Measurements from ENCODE around the gene SCT.

SCT gene

DNA sequence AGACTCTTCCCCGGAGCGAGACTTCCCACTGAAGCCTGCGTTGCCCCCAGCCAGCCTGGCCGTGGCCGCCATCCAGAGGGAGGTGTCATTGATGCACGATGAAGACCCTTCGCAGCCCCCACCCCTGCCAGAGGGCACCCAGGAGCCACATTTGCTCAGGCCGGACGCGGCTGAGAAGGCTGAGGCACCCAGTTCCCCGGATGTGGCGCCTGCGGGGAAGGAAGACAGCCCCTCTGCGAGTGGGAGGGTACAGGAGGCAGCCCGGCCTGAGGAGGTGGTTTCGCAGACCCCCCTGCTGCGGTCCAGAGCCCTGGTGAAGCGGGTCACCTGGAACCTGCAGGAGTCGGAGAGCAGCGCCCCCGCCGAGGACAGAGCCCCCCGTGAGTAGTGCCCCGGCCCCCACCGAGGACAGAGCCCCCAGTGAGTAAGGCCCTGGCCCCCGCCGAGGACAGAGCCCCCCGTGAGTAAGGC lies 17.6 kb downstream of the SCT start:
- no peak for DNase-seq

DNA sequence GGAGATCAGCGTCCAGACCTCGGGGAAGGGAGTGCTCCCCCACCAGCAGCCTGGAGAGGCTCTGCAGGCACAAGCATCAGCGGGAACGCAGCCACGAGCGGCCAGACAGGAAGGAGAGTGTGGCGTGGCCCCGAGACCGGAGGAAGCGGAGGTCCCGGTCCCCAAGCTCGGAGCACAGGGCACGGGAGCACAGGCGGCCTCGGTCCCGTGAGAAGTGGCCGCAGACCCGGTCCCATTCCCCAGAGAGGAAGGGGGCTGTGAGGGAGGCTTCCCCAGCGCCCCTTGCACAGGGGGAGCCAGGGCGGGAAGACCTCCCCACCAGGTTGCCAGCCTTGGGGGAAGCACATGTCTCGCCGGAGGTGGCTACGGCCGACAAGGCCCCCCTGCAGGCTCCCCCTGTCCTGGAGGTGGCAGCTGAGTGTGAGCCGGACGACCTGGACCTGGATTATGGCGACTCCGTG lies 18.2 kb downstream of the SCT start:
- no peak for DNase-seq

DNA sequence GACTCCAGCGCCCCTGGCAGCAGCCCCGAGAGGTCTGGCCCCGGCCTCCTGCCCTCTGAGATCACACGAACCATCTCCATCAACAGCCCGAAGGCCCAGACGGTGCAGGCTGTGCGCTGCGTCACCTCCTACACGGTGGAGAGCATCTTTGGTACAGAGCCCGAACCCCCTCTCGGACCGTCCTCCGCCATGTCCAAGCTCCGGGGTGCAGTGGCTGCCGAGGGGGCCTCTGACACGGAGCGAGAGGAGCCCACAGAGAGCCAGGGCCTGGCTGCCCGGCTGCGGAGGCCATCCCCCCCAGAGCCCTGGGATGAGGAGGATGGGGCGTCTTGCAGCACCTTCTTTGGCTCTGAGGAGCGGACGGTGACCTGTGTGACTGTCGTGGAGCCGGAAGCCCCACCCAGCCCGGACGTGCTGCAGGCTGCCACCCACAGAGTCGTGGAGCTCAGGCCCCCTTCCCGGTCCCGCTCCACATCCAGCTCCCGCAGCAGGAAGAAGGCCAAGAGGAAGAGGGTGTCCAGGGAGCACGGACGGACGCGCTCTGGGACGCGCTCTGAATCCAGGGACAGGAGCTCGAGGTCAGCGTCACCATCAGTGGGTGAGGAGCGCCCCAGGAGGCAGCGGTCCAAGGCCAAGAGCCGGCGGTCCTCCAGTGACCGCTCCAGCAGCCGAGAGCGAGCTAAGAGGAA lies 18.9 kb downstream of the SCT start:
- DNase-seq, result no peak

DNA sequence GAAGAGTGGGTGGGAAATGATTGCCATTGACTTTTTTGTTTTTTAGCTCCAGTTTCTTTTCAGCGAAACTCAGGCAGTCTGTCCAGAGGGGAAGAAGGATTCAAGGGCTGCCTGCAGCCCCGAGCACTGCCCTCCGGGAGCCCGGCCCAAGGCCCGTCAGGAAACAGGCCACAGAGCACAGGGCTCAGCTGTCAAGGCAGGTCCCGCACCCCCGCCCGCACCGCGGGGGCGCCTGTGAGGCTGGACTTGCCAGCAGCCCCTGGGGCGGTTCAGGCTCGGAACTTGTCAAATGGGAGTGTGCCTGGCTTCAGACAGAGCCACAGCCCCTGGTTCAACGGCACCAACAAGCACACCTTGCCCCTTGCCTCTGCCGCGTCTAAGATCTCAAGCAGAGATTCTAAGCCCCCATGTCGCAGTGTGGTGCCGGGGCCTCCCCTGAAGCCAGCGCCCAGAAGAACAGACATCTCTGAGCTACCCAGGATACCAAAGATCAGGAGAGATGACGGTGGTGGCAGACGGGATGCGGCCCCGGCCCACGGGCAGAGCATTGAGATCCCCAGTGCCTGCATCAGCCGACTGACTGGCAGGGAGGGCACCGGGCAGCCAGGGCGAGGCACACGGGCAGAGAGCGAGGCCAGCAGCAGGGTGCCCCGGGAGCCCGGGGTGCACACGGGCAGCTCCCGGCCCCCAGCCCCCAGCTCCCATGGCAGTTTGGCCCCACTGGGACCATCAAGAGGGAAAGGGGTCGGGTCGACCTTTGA lies 19.8 kb downstream of the SCT start:
- DNase-seq, result no peak

DNA sequence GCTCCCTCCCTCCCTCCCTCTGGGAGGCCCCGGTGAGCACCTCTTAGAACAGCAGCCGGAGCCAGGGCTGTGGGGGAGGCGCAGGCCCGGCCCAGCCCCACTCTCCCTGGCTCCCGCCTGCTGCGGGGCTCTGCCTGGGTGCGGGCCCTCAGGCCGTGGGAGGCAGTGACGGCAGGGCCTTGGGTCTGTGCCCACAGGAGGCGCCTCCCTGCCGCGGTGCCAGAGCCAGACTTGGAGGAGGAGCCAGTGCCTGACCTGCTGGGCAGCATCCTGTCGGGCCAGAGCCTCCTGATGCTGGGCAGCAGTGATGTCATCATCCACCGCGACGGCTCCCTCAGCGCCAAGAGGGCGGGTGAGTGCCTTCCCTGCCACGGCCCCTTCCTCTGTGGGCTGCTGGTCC lies 20.7 kb downstream of the SCT start:
- no peak for DNase-seq

DNA sequence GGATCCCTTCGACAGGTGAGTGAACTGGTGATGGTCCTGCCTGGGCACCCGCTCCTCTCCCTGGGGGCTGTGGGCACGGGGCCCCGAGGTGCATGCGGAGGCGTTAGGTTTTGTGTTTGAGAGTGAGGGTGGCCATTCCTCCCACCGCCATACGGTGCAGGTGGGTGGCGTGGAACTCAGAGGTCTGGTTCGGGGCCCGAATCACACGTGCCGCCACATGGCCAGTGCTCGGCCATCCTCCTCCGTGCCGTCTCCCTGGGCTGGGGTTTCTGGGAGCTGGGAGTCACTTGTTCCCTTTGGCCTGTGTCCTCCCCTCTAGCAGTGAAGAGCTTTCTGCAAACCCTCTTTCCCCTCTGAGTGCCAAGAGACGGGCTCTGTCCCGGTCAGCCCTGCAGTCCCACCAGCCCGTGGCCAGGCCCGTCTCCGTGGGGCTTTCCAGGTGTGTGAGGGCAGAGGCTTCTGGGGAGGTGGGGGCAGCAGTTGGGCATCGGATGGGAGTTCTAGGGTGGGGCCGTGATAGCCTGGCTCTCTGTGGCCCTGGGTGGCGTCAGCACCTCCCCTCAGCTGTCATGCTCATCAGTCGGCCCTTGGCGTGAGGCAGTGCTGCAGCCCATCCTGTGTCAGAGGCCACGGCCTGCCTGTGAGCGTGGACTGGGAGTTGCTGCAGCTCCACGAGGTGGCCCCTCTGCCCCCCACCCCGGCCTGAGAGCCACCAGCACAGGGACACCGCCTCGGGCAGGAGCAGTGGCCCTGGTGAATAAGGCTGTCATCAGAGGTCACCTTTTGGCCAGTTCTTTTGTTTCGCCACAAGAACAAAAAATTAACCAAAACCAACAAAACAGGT lies 21.5 kb downstream of the SCT start:
- no peak for DNase-seq

DNA sequence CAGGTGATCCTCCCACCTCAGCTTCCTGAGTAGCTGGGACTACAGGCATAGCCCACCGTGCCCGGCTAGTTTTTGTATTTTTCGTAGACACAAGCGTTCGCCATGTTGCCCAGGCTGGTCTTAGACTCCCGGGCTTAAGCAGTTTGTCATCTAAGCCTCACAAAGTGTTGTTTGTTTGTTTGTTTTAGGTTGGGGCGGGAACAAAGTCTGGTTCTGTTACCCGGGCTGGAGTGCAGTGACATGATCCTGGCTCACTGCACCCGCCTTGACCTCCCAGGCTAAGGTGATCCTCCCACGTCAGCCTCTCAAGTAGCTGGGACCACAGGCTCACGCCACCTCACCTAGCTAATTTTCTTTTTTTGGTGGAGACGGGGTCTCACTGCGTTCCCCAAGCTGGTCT lies 23.8 kb downstream of the SCT start:
- no peak for DNase-seq

DNA sequence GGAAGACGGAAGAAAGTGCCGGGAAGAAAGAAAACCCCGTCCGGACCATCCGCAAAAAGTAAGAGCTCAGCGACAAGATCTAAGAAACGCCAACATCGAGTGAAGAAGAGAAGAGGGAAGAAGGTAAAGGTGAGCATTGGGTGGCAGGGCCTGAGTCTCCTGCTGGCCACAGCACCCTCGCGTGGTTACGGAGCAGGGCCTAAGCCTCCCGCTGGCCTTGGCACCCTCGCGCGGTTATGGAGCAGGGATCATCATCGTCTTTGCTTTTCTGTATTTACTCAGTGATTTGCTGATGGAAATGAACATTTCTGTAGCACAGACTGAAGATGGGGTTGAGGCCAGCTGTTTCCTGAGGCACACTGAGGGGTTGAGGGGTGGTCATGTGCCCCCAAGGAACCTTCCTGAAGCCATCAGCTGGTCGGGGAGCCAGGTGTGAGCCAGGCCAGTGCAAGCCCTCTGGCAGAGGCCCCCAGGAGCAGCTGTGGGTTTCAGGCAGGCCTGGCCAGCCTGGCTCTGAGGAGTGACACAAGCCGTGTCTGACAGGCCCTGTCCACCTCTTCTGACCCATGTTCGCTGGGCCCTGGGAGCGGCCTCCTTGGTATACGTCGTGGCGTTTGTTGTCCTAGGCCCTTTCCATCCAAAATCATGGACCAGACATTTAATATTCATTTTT lies 25.3 kb downstream of the SCT start:
- DNase-seq, result no peak

DNA sequence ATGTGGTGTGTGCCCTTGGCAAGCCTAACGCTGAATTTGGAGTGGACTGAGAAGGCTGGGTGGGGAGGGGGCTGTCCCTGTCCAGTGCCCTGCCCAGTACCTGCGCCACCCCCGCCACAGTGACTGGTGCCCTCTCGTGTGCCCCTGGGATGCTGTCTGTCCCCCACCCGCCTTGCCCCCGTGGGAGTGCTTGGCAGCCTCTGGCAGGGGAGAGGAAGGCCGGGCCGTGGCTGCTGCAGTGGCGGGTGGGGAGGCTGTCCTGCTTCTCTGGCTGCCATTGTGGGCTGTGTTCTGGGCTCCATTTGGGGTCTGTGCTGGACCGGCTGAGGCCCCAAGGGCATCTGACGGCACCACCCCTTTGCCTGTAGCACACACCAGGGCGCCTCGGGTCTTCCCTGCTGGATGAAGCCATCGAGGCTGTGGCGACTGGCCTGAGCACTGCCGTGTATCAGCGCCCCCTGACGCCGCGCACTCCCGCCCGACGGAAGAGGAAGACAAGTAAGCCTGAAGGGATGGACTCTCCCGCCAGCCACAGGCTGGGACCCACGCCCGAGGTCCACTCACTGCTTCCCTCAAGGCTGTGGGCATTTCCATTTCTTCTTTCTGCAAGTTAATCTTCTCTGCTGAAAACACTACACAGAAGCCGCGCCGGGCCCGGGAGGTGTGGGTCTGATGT lies 28.8 kb downstream of the SCT start:
- DNase-seq, result no peak

DNA sequence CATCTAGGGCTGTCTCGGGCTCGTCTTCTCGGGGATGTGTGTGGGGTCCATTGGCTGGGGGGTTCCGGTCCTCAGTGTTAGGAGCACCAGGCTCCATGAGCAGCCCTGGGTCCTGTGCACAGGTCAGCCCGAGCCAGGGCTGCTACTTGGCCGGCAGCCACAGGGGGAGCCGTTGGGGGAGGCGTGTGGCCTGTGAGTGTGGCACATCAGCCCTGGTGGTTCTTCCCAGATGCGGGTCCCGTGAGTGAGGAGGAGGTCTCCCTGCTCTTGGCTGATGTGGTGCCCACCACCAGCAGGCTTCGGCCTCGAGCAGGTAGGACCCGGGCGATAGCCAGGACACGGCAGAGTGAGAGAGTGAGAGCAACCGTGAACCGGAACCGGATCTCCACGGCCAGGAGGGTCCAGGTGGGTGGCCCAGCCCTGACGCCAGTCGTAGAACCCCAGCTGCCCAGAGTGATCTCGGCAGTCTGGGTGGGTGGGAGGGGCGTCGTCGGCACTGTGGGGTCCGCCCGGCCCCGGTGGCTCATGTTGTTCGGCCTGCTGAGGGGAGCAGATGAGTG lies 29.7 kb downstream of the SCT start:
- no peak for DNase-seq

DNA sequence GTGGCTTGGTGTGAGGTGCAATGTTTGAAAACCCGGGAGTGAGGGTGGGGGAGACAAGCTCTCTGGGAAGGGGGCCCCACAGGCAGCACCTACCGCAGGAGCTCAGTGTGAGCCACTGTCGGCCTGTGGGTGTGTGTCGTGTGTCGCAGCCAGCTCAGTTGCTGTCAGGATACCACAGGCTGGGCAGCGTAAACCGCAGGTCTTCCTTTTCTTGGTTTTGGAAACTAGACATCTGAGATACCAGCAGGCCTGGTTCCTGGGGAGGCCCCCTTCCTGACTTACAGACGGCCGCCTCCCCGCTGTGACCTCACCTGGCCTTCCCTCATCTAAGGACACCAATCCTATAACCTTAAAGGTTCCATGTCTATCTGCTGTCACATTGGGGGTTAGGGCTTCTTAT lies 30.6 kb downstream of the SCT start:
- no peak for DNase-seq

DNA sequence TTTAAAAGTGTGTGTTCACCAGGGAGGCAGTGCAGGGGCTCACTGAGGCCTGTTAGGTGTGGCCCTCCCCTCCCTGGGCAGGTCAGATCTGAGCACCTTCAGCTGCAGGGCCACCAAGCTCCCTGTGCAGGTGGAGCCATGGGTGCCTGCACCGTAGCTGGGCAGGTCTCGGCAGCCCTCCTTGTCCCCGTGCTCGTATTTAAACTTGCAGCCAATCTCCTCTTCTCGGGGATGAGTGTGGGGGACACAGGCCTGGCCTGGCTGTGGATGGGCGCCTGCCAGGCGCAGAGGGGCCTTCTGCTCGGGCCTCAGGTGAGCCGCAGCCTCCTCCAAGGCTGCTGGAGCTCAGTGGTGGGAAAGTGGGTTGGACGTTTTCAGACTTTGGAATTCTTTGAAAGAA lies 31.6 kb downstream of the SCT start:
- no peak for DNase-seq

DNA sequence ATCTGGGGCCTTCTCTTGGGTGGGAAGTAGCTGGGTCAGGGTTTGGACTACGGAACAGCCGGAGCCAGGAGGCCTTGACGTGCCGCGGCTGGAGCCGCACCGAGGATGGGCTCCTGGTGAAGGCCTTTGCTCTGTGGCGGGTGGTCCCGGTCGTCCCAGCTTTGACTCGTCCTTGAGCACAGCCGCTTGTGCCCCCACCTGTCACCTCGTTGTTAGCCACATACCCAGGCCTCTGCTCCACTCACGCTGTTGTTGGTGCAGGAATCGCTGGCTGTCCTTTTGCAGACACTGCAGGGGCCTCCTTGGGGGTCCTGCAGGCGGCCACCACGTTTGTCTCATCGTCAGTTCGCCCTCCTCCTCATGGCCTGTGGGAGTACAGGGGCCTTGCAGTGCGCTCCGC lies 33.6 kb downstream of the SCT start:
- no peak for DNase-seq

DNA sequence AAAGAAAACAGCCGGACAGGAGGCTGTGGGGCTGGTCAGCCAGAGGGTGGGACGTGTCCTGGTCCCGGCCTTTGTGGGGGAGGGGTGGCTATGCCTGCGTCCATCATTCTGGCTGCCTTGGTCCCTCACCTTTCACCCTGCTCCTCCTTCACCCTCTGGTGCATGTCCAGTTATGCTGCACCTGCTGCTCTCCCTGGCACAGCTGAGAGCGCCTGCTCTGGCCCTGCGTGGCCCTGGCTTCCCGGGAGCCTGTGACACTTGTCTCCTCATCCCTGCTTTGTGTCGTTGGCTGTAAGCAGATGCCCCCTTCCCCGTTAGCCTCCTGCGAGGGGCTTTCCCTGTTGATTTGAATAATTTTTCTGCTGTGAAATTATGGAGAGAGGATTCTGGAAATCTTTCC lies 34.1 kb downstream of the SCT start:
- no peak for DNase-seq

DNA sequence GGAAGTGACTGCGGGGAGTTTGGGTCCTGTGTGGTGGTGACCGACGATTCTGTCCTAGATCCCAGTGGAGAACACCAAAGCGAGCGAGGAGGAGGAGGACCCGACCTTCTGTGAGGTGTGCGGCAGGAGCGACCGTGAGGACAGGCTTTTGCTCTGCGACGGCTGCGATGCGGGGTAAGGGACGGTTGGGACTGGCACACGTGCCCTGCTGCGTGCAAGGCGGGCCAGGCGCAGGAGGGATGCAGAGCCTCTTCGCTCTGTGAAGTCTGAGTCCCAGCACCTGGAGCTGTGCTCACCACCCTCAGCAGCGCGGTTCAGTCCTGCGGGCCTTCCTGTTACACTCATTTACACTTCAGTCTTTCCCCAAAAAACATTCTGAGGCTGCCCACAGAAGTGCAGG lies 34.5 kb downstream of the SCT start:
- no peak for DNase-seq

DNA sequence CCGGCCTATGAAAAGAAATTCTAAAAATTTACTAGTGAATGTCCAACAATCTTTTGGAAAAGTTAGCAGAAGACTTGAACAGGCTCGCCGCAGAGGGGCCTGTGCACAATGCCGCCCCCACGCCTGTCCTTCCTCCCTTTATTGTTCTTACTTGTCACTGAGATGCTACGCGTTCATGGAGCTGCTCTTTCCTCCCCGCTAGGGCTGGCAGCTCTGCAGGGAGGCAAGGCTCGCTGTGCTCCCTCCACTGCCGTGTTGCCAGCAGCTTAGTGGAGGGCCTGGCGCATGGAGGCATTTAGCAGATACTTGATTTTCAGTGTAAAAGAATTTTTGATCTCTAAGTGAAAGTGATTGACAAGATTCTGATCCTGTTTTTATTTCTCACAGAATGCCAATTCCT lies 36.0 kb downstream of the SCT start:
- no peak for DNase-seq

DNA sequence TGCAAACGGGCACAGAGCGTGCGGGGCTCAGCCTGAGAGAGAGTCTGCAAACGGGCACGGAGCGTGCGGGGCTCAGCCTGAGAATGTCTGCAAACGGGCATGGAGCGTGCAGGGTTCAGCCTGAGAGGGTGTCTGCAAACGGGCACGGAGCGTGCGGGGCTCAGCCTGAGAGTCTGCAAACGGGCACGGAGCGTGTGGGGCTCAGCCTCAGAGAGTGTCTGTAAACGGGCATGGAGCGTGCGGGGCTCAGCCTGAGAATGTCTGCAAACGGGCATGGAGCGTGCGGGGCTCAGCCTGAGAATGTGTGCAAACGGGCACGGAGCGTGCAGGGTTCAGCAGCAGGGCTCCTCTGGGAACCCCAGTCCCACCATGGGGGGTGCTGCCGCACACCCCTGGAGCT lies 37.2 kb downstream of the SCT start:
- DNase-seq, result no peak

DNA sequence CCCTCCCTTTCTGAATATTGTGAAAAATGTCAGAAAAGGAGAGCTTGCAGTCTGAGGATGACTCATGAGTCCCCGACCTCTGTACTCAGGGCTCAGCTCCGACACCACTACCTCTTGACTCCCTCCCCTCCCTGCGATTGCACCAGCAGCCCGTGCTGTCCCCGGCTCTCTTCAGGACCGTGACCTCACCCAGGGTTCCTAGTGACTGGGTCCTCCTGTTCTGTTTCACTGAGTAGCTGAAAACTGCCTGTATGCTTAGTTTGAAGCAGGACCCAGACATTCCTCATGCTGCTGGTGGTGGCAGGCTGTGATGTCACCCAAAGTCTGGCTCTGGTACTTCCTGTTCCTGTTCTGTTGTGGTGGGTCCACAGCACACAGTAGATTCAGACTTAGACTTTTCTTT lies 39.0 kb downstream of the SCT start:
- peak; percentile 70 for DNase-seq

DNA sequence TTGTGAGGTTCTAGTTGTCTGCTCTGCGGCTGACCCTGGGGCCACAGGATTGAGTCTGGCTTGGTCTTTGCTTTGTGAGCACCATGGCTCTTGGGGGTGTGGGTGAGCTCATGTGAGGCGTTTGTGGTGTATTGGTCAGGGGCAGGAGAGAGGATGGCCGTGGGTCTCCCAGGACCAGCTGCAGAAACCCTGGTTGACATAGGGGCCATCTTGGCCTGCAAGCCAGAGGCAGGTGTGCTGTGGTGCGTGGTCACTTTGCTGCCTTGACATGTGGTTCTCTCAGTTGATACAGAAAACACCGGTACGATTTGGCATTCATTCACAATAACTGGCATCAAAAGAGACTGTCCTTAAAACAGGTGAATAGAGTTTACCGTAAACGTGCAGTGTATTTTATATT lies 39.4 kb downstream of the SCT start:
- no peak for DNase-seq

DNA sequence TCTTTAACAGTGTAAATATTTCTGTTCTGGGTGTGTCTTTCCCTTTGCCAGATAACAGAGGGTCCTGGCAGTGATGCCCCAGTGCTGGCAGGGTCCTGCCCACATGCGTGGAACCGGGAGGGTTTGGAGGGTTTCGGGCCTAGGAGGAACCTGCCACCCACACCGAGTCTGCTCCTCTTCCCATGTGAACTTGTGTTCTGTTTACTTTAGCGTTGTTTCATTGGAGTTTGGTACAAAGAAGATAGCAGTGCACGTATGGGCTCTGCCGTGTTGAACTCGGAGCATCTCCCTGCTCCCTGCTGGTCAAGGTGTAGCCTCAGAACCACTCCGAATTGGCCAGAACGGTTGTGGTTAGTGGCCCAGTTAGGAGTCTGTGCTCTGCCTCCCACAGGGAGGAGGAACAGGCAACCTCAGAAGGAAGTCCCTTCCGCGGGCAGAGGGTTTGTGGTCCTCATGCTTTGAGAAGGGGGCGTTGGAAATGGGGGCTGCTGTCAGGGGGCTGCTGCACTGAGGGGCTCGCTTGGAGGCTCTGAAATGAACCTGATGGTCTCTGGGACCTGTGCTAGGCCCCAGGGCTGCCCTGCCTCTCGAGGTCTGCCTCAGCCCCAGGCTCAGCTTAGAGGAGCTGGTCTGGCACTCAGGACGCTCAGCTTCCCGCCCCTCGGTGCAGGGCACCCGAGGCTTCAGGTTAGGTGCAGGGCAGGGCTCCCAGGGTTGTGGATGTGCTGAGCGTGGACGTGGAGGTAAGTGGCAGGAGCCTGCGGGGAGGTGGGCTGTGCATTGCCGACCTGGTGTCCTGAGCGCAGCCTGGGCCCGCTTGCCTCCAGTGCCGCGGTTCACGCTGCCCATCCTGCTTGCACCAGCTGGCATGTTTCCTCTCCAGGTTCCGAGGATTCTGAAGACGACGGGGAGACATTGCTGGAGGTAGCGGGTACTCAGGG lies 40.3 kb downstream of the SCT start:
- DNase-seq, result no peak

DNA sequence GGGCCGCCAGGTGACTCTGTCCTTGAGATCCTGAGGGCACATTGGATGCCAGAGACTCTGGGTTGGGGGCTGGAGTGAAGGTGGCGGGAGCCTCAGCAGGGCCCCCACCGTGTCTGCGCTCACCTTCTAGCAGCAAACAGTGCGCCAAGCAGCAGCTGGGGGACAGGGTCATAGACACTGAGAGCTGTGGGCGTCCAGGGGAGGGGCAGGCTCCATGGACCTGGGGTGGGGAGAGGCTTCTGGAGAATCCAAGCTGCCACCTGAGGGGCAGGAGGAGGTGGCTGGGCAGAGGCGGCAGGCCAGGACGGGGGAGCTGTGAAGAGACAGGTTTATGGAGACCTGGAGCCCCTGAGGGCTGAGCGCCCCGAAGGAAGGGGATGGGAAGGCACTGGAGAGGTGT lies 42.7 kb downstream of the SCT start:
- no peak for DNase-seq

Data from stimulated activated CD4-positive, alpha-beta T cell treated with anti-CD3 and anti-CD28 coated beads, Interleukin-4, amount 100 ng/mL, for 24 hours (primary cell).